ENCODE measurements around the gene EFCAB5. TPM values are rescaled to one million over a fixed set of nuclear protein-coding genes. Genes with fewer than 3 reads are reported as not detected.

Gene EFCAB5
- total and polyA plus RNA-seq, 2 of the 8 experiments (the other 6 are each of a cell fraction or from before 2014, with no cell fraction given): 0.05 to 0.34 TPM

DNA sequence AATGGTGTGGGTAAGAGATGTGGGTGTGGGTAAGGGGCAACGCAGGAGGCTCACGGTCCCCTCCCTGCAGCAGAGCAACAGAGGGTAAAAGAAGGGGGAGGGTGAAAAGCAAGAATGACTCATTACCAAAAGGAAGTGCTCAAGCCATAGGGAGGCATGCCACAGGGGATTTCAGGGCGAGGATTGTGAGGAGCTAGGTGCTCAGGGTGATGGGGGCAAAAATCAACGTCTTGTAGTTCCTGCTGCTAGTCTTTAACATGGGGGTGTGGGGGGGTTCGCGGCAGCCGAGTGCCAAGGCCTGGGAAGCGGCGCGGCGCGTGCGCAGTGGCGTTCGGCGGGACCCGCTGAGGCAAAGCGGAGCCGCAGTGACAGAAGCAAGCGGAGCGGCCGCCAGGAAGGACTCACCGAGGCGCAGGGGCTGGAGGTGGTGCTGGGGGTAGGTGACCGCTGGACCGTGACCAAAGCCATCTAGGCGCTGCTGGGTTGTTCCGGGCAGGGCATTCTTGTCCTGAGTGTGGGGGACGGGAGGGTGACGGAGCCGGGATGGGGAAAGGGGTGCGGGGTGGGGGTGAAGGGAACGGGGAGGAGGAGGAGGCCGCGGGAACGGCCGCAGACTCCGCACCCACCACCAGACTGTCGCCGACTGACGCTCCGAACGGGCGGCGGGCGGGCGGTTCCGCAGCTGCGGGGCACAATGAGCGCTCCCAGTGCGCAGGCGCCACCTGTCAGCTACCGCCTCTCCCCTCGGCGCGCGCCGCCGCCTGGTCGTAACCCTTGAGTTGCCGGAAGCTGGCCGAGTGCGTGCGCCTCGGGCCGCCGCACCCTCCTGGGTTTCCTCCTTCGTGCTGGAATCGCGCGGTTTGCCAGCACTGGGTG is 11.7 kb upstream of the EFCAB5 start, which contains the start of gene SSH2 (continued):
- TF ChIP-seq BACH1 (IDR thresholded peaks at IDR 0.05; ENCODE audit: low read length): no peak
- TF ChIP-seq YY1 (IDR thresholded peaks at IDR 0.05; ENCODE audit: low read depth, low read length): no peak
- TF ChIP-seq ZNF274 (IDR thresholded peaks at IDR 0.05; ENCODE audit: borderline replicate concordance, extremely low read depth, low read length): no peak
- TF ChIP-seq, protein P1, sequence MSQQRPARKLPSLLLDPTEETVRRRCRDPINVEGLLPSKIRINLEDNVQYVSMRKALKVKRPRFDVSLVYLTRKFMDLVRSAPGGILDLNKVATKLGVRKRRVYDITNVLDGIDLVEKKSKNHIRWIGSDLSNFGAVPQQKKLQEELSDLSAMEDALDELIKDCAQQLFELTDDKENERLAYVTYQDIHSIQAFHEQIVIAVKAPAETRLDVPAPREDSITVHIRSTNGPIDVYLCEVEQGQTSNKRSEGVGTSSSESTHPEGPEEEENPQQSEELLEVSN (IDR thresholded peaks at IDR 0.05): no peak
- peak; percentile 25; the same call in 1 of the 2 replicates for TF ChIP-seq FOSL1 (IDR thresholded peaks at IDR 0.05; ENCODE audit: insufficient read depth, low read depth, low read length)
- TF ChIP-seq CBX5 (IDR thresholded peaks at IDR 0.05; ENCODE audit: low read depth, low read length): no peak
